Left lung (tissue), 10 donors: ENCODE results near the gene MAMDC4. TPM values are rescaled to one million over a fixed set of nuclear protein-coding genes. Genes with fewer than 3 reads are reported as not detected.

Experiments used
- ATAC-seq: fragments of 200-7000 bp; cut with Tn5 transposase; one replicate; pipeline ENCODE4 v1.9.1; 2020; ENCODE audit warnings: moderate library complexity
- DNase-seq, 4 donors: peaks; one replicate each; pipeline ENCODE4 v3.0.0-alpha.2; 2013 to 2020
- H3K27ac ChIP-seq, 2 donors: fragments of 200-600 bp; sonication (generic) in 1 of 2; one replicate each; pipeline versions ENCODE4 v1.5.0 to v1.8.0; 2020 to 2021
- H3K27me3 ChIP-seq, 2 donors: fragments of 200-600 bp; sonication (generic) in 1 of 2; one replicate each; pipeline versions ENCODE4 v1.5.0 to v1.8.0; 2020 to 2021
- H3K36me3 ChIP-seq, 2 donors: fragments of 200-600 bp; sonication (generic) in 1 of 2; one replicate each; pipeline versions ENCODE4 v1.5.0 to v1.8.0; 2020 to 2021
- H3K4me1 ChIP-seq, 2 donors: fragments of 200-600 bp; one replicate each; pipeline ENCODE4 v1.8.0; 2021
- H3K4me3 ChIP-seq, 2 donors: fragments of 200-600 bp; sonication (generic) in 1 of 2; one replicate each; pipeline versions ENCODE4 v1.5.0 to v1.8.0; 2020 to 2021; ENCODE audit warnings: mild to moderate bottlenecking in 1 of 2
- H3K9me3 ChIP-seq, 2 donors: fragments of 200-600 bp; sonication (generic) in 1 of 2; one replicate each; pipeline versions ENCODE4 v1.5.0 to v1.8.0; 2020 to 2021
- CTCF ChIP-seq, 2 donors: fragments of 200-600 bp; sonication (generic) in 1 of 2; IDR thresholded peaks; one replicate each; pipeline versions ENCODE4 v1.5.0 to v1.8.0; 2021; ENCODE audit warnings: antibody characterized with exemption in 2 of 2
- intact Hi-C, 2 donors: fragments of 100-400 bp; cut with DNase I; formaldehyde crosslinking; loops; one replicate each; pipeline versions ENCODE4 v1.11.2 to v1.14.2; 2022
- polyA plus RNA-seq, 6 donors: library from polyadenylated mRNA; unstranded; fragments of 120-200 nt; gene quantifications; one replicate each; pipeline ENCODE4 v1.2.1, GENCODE V29; 2013; ENCODE audit not compliant: insufficient read length in 6 of 6
- total RNA-seq, 2 donors: library from RNA; stranded (reverse); fragmentation: NEBNext Ultra II Directional; extraction: Animal tissue kit (Norgen Biotek cat#: 25700); gene quantifications; one replicate each; pipeline ENCODE4 v1.2.1, GENCODE V29; 2021
- donor health status: DM: no; HTN: yes; CAD: no.
- donor health status: DM: no; HTN: no; CAD: no.

Gene MAMDC4
- total and polyA plus RNA-seq, 8 donors: 5.3 to 16.0 (median 8.8) TPM

GRCh38 chr9:136828474-136829140 is 23.5 kb upstream of the MAMDC4 start:
- no peak for TF ChIP-seq CTCF (IDR thresholded peaks at IDR 0.05)
- Histone ChIP-seq H3K36me3 (peaks cover 0 to 95% of the 10 kb centered on the region in 2 donors), H3K9me3 (no peaks in the 10 kb centered on the region), H3K27ac (no peak overlapping the region), H3K4me3 (no peak overlapping the region), H3K27me3 (no peaks in the 10 kb centered on the region), H3K4me1 (no peaks in the 10 kb centered on the region)
- DNase-seq (peak in 1 of 4 donors; percentile 50), ATAC-seq (no peak)
- intact Hi-C loops: no loop called here

- H3K27me3 ChIP-seq: no peaks in the 10 kb centered on the region
- DNase-seq (peak in 1 of 4 donors; percentile 58), ATAC-seq (no peak)
- no peaks in the 10 kb centered on the region for H3K9me3 ChIP-seq
- peaks cover 0 to 91% of the 10 kb centered on the region in 2 donors for H3K36me3 ChIP-seq
- intact Hi-C loops: no loop called here
- H3K4me1 ChIP-seq: no peaks in the 10 kb centered on the region
- no peak overlapping the region for H3K4me3 ChIP-seq
- no peak overlapping the region for H3K27ac ChIP-seq
- no peak for TF ChIP-seq CTCF (IDR thresholded peaks at IDR 0.05)
Observed at GRCh38 chr9:136829412-136829811, 22.7 kb upstream of the MAMDC4 start.

GRCh38 chr9:136829981-136830885 is 21.9 kb upstream of the MAMDC4 start:
- H3K27ac ChIP-seq: no peak overlapping the region
- no peak for ATAC-seq
- TF ChIP-seq CTCF (IDR thresholded peaks at IDR 0.05): no peak
- H3K4me1 ChIP-seq: no peaks in the 10 kb centered on the region
- H3K36me3 ChIP-seq: peaks cover 0 to 87% of the 10 kb centered on the region in 2 donors
- peak in 1 of 4 donors; percentile 68 for DNase-seq
- no peaks in the 10 kb centered on the region for H3K27me3 ChIP-seq
- intact Hi-C loops: no loop called here
- H3K4me3 ChIP-seq: no peak overlapping the region
- no peaks in the 10 kb centered on the region for H3K9me3 ChIP-seq

- Histone ChIP-seq H3K27me3 (no peaks in the 10 kb centered on the region), H3K4me3 (no peak overlapping the region), H3K27ac (no peak overlapping the region), H3K36me3 (peaks cover 0 to 87% of the 10 kb centered on the region in 2 donors), H3K9me3 (no peaks in the 10 kb centered on the region), H3K4me1 (no peaks in the 10 kb centered on the region)
- intact Hi-C loops: no loop called here
- ATAC-seq: no peak
- no peak for TF ChIP-seq CTCF (IDR thresholded peaks at IDR 0.05)
- DNase-seq: peak in 1 of 4 donors; percentile 59
Observed at GRCh38 chr9:136831002-136831719, 21.0 kb upstream of the MAMDC4 start.
